ENCODE results near the gene CHRDL2. TPM values are rescaled to one million over a fixed set of nuclear protein-coding genes. Genes with fewer than 3 reads are reported as not detected.

CHRDL2 gene
- total RNA-seq, 2 donors from 2014 or later: not detected

DNA sequence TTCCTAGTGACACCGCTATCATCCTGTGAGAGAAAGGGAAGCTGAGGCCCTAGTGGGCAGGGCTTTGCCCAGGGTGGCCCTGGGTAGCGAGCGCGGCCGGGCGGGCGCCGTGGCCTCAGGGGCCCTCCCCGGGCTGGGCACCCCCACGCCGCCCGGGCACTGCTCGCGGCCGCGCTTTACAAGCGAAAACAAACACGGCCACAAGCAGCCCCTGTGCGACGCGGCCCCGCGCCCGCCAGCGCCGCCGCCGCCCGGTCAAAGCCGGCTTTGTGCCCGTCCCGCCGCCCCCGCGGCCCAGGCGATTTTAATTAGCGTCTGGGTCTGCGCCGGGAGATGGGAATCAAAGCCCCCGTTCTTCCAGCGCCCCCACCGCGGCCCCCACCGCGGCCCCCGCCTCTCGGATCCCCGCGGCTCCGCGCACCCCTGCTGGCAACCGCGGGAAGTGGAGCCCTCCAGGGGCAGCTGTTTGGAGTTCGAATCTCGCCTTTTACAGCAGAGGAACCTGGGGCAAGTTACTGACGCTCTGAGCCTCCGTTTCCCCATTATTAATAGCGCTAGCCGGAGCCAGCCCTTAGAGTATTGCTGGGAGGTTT is 47.9 kb downstream of the CHRDL2 start:
- Mint-ChIP-seq H3K4me1 (ENCODE audit: low read depth in 2 of 2) (peaks cover 0 to 5% of the 10 kb centered on the region in 2 donors), H3K9me3 (no peaks in the 10 kb centered on the region), H3K27me3 (peaks cover 8 to 30% of the 10 kb centered on the region in 2 donors), H3K4me3 (no peak overlapping the region), H3K36me3 (no peaks in the 10 kb centered on the region), H3K27ac (no peak overlapping the region)
- DNase-seq (ENCODE audit: low spot score): peak; percentile 51
- ATAC-seq: no peak

DNA sequence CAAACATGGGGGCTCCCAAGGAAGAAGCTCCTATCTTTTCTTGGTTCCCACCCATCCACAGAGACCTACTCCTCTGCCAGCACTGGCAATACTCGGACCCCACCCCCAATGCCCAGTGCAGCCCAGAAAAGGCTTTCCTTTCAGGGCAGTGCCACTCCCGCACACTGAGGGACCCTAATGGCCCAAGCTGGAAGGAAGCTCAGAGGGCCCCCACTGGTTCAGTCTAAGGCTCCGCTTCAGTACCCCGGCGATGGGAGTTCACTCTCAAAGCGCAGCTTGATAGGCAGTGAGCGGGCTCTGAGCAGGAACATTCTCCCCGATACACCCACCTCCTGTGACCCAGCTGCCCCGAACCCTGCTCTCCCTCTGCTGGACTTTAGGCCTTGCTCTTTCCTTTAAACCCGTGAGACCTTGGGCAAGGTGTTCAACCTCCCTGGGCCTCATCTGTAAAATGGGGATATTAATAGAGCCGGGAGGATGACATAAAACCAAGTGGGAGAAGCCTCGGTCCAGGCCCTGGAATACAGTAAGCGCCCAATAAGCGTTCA is 48.4 kb downstream of the CHRDL2 start:
- Mint-ChIP-seq H3K36me3 (no peaks in the 10 kb centered on the region), H3K9me3 (no peaks in the 10 kb centered on the region), H3K4me3 (no peak overlapping the region), H3K27ac (no peak overlapping the region), H3K27me3 (peaks cover 8 to 30% of the 10 kb centered on the region in 2 donors), H3K4me1 (ENCODE audit: low read depth in 2 of 2) (peaks cover 0 to 5% of the 10 kb centered on the region in 2 donors)
- DNase-seq (ENCODE audit: low spot score): no peak
- ATAC-seq: no peak

DNA sequence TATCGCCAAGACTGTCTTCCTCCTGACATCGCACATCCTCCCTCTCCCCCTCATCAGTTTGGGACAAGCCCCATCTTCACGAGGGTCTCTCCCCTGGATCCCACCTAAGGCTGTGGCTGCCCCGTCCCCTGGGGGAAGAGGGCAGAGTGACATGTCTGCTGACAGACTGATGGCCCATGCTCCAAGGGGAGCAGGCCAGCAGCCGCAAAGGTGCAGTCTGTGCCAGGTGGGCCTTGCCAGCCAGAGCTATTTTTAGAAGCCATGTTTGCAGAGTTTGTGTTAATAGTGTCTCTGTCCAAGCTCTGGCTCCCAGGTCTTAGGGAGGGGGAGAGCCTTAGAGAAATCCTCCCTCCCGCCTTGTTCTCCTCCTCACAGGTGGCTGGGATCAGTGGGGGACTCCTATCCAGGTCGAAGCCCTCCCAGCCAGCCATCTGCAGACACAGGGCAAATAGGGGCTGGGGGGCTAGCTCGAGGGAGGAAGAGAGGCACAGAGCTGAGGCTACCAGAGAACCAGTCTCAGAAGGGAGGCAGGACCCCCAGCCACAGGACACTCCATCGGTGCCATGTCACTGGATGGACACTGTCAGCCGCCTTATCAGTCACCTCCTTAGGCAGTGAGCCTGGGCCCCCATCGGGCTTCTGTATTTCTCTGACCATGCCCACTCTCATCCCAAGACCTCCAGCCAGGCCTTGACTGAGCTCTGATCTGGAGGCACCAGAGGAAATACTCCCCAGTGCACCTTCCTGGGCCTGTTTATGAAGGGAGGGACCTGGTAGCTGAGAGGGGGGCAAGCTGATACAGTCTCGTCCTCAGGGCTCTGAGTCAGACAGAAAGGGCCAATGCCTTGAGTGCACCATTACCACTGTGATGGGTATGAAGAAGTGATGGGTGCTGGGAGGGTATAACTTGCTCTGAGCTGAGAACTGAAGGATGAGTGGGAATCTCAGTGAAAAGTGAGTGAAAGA is 49.3 kb downstream of the CHRDL2 start:
- no peaks in the 10 kb centered on the region for H3K36me3 Mint-ChIP-seq
- H3K27me3 Mint-ChIP-seq: peaks cover 8 to 30% of the 10 kb centered on the region in 2 donors
- peaks cover 0 to 5% of the 10 kb centered on the region in 2 donors for H3K4me1 Mint-ChIP-seq (ENCODE audit: low read depth in 2 of 2)
- no peak overlapping the region for H3K4me3 Mint-ChIP-seq
- H3K27ac Mint-ChIP-seq: no peak overlapping the region
- DNase-seq (ENCODE audit: low spot score) (no peak), ATAC-seq (no peak)
- H3K9me3 Mint-ChIP-seq: no peaks in the 10 kb centered on the region

DNA sequence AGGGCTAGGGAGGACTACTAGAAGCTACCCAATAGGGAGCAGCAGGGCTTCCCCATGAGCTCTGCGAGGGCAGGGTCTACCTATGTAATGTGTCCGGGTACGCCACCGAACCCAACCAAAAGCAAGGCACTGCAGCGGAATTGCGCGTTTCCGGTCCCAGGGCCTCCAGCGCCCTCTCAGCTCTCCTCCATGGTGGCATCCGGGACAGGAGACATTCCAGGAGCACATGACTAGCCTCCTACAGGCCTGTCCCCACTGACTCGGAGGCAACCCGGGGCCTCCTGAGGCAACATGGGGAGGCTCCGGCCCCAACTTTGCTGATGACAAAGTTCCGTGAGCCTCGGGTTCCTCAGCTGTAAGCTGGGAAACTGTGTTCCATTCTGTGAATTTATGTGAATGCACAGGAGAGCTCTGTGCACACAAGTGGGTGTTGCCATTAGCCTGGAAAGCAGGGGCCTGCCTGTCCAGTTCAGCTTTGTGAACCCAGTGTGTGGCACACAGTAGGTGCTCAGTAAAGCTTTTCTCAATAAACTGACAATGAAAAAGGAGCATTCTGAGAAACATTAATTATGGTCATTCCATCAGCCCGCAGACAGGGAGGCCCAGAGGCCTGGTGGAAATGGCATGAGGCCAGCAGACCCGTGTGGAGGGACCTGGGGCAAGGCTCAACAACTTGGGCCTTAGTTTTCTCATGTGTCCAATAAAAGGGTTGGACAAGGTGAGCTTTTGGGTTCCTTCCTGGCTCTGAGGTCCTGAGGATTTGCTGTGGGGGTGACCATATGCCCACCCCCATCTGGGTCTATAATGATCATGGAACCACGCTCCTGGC is 50.3 kb downstream of the CHRDL2 start:
- Mint-ChIP-seq H3K27me3 (peaks cover 8 to 30% of the 10 kb centered on the region in 2 donors), H3K36me3 (no peaks in the 10 kb centered on the region), H3K27ac (no peak overlapping the region), H3K4me3 (no peak overlapping the region), H3K9me3 (no peaks in the 10 kb centered on the region), H3K4me1 (ENCODE audit: low read depth in 2 of 2) (peaks cover 0 to 2% of the 10 kb centered on the region in 2 donors)
- ATAC-seq (no peak), DNase-seq (ENCODE audit: low spot score) (no peak)

DNA sequence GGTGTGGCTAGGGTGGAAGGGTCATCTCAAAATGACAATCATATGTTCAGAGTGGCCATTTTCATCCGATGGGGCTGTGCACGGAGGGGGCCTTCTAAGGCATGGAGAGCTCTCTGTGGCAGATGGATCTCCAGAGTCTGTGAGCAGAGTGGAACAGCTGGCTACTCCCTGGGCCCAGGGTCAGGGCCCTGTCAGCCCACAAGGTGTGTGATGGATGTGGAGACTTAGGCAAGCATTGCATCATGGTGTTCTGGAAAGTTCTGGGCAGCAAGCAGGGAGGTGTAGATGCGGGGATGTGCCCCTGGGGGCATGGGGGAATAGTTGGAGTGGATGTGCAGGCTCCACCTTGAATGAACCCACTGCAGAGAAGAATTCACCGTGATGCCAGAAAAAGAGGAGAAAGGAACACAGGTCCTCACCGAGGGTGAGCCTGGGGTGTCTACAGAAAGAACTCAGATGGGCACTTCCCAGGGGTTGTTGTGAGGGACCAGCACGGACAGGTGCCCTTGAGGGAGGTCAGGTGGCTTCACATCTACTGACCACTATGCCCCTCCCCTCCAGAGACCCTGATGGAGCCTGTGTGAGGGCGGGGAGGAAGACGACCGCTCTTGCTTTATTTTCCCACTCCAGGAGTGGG is 51.1 kb downstream of the CHRDL2 start:
- Mint-ChIP-seq H3K9me3 (no peaks in the 10 kb centered on the region), H3K36me3 (no peaks in the 10 kb centered on the region), H3K4me1 (ENCODE audit: low read depth in 2 of 2) (peaks cover 0 to 2% of the 10 kb centered on the region in 2 donors), H3K27me3 (peaks cover 6 to 28% of the 10 kb centered on the region in 2 donors), H3K4me3 (no peak overlapping the region), H3K27ac (no peak overlapping the region)
- DNase-seq (ENCODE audit: low spot score) (no peak), ATAC-seq (no peak)

DNA sequence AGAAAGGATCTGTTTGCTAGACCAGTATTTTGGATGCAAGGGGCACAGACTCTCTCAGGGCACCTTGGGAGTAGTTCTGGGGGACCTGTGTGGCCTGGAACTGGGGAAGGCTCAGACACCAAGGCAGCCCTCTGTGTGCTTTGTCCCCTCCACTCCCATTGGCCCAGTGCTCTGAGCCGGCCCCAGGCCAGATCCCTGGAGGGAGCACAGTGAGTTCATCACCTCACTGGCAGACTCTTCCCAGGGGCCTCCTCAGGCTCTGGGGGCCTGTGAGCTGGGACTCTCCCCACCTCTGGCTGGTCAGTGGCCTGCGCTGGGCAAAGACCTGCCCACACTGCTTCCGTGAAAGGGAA is 51.7 kb downstream of the CHRDL2 start:
- Mint-ChIP-seq H3K4me3 (no peak overlapping the region), H3K36me3 (no peaks in the 10 kb centered on the region), H3K9me3 (no peaks in the 10 kb centered on the region), H3K27me3 (peaks cover 0 to 22% of the 10 kb centered on the region in 2 donors), H3K27ac (no peak overlapping the region), H3K4me1 (ENCODE audit: low read depth in 2 of 2) (peaks cover 0 to 2% of the 10 kb centered on the region in 2 donors)
- DNase-seq (ENCODE audit: low spot score) (no peak), ATAC-seq (no peak)

DNA sequence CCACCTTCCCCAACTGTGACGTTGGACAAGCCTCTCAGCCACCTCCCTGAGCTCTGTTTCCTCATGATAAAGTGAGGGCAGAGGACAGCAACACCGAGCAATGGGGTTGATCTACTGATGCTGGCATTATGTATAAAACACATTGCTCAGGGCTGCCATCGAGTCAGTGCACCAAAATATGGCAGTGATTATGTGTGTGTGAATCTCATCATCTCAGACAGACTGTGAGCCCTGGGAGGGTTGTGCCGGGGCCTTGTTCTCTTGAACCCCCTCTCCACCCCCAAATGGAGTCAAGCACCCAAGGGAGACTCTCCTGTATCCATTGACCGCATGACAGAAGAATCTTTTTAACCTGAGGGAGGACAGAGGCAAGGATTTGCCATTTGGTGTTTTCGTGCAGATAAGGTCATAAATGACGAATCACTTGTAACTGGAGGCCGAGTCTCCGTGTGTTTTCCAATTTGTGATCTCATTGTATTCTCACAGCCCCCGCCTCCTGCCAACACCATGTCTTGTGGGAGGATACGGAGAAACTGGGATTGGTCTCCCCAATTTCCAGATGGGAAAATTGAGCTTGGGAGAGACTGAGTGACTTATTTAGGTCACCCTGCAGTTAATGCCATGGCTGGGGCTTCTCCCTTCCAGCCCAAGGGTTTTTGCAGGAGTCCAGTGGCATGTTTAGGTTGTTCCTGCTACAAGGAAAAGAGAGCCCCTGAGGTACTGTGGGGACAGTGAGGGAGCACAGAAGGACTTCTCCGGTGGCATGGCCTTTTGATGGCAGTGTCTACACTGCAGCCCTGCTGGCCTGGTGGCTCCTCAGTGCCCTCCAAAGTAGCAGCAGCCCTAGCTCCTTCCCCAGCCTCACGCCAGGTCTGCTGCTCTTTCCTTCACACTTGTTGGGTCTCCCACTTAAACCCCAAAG is 52.4 kb downstream of the CHRDL2 start:
- no peaks in the 10 kb centered on the region for H3K36me3 Mint-ChIP-seq
- no peak overlapping the region for H3K4me3 Mint-ChIP-seq
- ATAC-seq (no peak), DNase-seq (ENCODE audit: low spot score) (no peak)
- peaks cover 0 to 2% of the 10 kb centered on the region in 2 donors for H3K4me1 Mint-ChIP-seq (ENCODE audit: low read depth in 2 of 2)
- H3K27me3 Mint-ChIP-seq: peaks cover 0 to 19% of the 10 kb centered on the region in 2 donors
- H3K27ac Mint-ChIP-seq: no peak overlapping the region
- no peaks in the 10 kb centered on the region for H3K9me3 Mint-ChIP-seq

DNA sequence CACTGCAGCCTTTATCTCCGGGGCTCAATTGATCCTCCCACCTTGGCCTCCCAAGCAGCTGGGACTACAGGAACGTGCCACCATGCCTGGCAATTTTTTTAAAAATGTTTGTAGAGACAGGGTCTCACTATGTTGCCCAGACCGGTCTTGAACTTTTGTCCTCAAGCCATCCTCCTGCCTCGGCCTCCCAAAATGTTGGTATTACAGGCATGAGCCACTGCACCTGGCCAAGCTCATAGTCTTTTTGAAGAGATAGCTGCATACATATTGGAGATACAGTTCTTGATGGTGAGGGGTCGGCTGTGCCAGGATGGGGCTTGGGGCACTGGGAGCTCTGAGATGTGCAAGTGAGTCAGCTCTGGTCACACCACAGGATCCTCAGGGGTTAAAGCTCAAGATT is 53.2 kb downstream of the CHRDL2 start:
- no peak for ATAC-seq
- Mint-ChIP-seq H3K9me3 (no peaks in the 10 kb centered on the region), H3K4me1 (ENCODE audit: low read depth in 2 of 2) (peaks cover 0 to 4% of the 10 kb centered on the region in 2 donors), H3K27ac (no peak overlapping the region), H3K4me3 (no peak overlapping the region), H3K36me3 (no peaks in the 10 kb centered on the region), H3K27me3 (peaks cover 0 to 16% of the 10 kb centered on the region in 2 donors)
- DNase-seq (ENCODE audit: low spot score): no peak

DNA sequence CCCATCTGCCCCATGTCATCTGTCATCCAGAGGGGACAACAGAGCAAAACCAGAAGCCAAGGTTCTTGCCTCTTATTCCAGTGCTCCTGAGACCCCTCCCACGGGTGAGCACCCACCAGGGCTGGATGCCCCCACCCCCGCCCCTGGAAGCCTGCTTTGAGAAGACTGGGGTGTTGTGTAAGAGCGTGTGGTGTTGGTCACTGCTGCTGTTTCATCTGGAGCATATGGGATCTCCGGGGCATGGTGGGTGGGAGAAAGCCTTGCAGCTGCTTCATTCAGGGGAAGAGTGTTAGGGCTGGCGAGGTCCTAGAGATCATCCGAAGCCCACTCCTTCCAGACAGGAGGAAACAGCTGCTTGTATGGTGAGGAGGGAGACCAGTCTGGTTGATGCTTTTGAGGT is 54.1 kb downstream of the CHRDL2 start:
- Mint-ChIP-seq H3K27me3 (peaks cover 0 to 11% of the 10 kb centered on the region in 2 donors), H3K4me1 (ENCODE audit: low read depth in 2 of 2) (peaks cover 0 to 3% of the 10 kb centered on the region in 2 donors), H3K27ac (no peak overlapping the region), H3K4me3 (no peak overlapping the region), H3K36me3 (no peaks in the 10 kb centered on the region), H3K9me3 (no peaks in the 10 kb centered on the region)
- ATAC-seq (no peak), DNase-seq (ENCODE audit: low spot score) (no peak)

DNA sequence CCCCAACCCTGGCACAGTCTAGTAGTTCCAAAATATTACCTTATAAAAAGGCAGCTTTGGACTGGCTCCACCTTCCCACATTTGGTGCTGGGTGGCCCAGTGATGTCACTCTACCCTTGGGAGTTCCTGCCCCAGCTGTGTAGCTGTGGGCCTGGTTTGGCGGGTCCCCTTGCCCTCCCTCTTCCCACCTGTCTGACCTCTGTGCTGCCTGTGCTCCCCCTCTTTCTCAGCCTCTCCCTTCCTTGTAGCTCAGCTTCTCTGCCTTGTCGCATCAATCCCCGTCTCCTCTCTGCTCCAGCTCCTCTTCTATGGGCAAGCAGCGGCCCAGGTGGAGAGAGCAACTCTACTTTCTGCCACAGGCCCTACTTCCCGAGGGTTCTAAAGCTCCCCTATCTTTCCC is 54.6 kb downstream of the CHRDL2 start:
- peaks cover 0 to 9% of the 10 kb centered on the region in 2 donors for H3K27me3 Mint-ChIP-seq
- H3K9me3 Mint-ChIP-seq: no peaks in the 10 kb centered on the region
- H3K27ac Mint-ChIP-seq: no peak overlapping the region
- no peak overlapping the region for H3K4me3 Mint-ChIP-seq
- no peak for DNase-seq (ENCODE audit: low spot score)
- H3K36me3 Mint-ChIP-seq: no peaks in the 10 kb centered on the region
- ATAC-seq: no peak
- peaks cover 0 to 3% of the 10 kb centered on the region in 2 donors for H3K4me1 Mint-ChIP-seq (ENCODE audit: low read depth in 2 of 2)

DNA sequence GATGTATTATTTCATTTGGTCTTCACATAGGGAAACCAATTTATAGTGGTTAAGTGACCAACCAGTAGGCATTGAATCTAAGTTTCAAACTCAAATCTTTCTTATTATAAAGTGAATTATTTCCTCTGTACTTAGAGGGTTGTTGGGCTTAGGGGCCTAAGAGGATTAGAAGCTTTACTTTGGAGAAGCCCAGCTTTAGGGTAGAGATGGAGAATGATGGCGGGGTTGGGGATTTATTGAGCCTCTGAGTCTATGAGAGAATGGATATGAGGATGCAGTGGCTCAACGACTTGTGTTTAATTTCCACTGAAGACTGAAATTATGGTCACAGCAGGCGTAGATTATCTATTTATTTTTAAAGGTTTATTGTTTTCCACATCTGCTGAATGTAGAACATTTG is 55.5 kb downstream of the CHRDL2 start:
- H3K4me3 Mint-ChIP-seq: no peak overlapping the region
- H3K36me3 Mint-ChIP-seq: no peaks in the 10 kb centered on the region
- peaks cover 0 to 3% of the 10 kb centered on the region in 2 donors for H3K4me1 Mint-ChIP-seq (ENCODE audit: low read depth in 2 of 2)
- no peaks in the 10 kb centered on the region for H3K9me3 Mint-ChIP-seq
- DNase-seq (ENCODE audit: low spot score) (no peak), ATAC-seq (no peak)
- no peak overlapping the region for H3K27ac Mint-ChIP-seq
- H3K27me3 Mint-ChIP-seq: peaks cover 0 to 7% of the 10 kb centered on the region in 2 donors

DNA sequence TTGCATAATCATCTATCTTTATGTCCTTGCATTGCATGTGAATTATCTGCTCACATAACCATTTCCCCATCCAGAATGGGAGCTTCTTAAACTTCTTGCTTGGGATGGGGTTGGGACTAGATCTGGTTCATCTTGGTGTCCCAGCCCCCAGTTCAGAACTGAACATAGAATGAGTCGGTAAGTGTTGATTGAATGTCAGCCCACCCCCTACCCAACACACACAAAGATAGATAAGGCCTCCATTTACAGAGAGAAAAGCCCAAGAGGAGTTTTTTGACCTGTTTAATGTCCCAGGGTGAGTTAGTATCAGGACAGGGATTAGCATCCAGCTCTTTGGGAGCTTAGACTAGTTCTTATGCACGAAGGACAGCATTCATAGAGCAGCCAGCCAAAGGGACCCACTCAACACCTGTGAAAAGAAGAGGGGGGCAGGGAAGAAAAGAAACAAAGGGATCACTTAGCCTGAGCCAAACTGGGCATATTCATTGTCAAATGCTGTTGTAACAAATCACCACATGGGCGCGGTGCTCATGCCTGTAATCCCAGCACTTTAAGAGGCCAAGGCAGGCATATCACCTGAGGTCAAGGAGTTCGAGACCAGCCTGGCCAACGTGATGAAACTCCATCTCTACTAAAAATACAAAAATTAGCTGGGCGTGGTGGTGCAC is 57.4 kb downstream of the CHRDL2 start:
- no peaks in the 10 kb centered on the region for H3K9me3 Mint-ChIP-seq
- ATAC-seq (no peak), DNase-seq (ENCODE audit: low spot score) (no peak)
- no peaks in the 10 kb centered on the region for H3K36me3 Mint-ChIP-seq
- no peak overlapping the region for H3K27ac Mint-ChIP-seq
- H3K27me3 Mint-ChIP-seq: peaks cover 0 to 3% of the 10 kb centered on the region in 2 donors
- peaks cover 0 to 3% of the 10 kb centered on the region in 2 donors for H3K4me1 Mint-ChIP-seq (ENCODE audit: low read depth in 2 of 2)
- H3K4me3 Mint-ChIP-seq: no peak overlapping the region

Measured in natural killer cell treated with Interleukin-12 subunit alpha and Interleukin-12 subunit beta and Interleukin-15 and Interleukin-18, amount 100 ng/mL, for 72 hours (primary cell).